Stimulated activated CD8-positive, alpha-beta memory T cell treated with anti-CD3 and anti-CD28 coated beads, Interleukin-4, amount 100 ng/mL, for 1 hour (primary cell): Measurements from ENCODE around the gene MYO7B.

ENCODE experiments used
- DNase-seq, 2 donors: peaks; one replicate each; pipeline ENCODE4 v3.0.0-alpha.2; 2020; ENCODE audit warnings: low read depth in 2 of 2, low spot score in 1 of 2

Gene MYO7B

GRCh38 chr2:127607399-127607908, 72.0 kb downstream of the MYO7B start:
- DNase-seq, result no peak

- no peak for DNase-seq
Observed at GRCh38 chr2:127608061-127609030, 72.9 kb downstream of the MYO7B start.

GRCh38 chr2:127609031-127609751, 73.7 kb downstream of the MYO7B start:
- DNase-seq, result no peak

- no peak for DNase-seq
Observed at GRCh38 chr2:127609818-127610217, 74.3 kb downstream of the MYO7B start.

GRCh38 chr2:127610561-127610960, 75.1 kb downstream of the MYO7B start:
- no peak for DNase-seq

GRCh38 chr2:127611076-127611925, 75.8 kb downstream of the MYO7B start:
- no peak for DNase-seq

- DNase-seq, result no peak
Observed at GRCh38 chr2:127612111-127612822, 76.8 kb downstream of the MYO7B start.

GRCh38 chr2:127614246-127614645, 78.8 kb downstream of the MYO7B start:
- no peak for DNase-seq

GRCh38 chr2:127614731-127615130, 79.2 kb downstream of the MYO7B start:
- DNase-seq, result no peak

GRCh38 chr2:127615511-127616166, 80.2 kb downstream of the MYO7B start:
- no peak for DNase-seq

GRCh38 chr2:127618551-127619202, 83.2 kb downstream of the MYO7B start:
- DNase-seq, result no peak

- no peak for DNase-seq
Observed at GRCh38 chr2:127619203-127619590, 83.7 kb downstream of the MYO7B start.

GRCh38 chr2:127619877-127620705, 84.6 kb downstream of the MYO7B start:
- DNase-seq, result no peak

- DNase-seq, result no peak
Observed at GRCh38 chr2:127620866-127621265, 85.4 kb downstream of the MYO7B start.

- no peak for DNase-seq
Observed at GRCh38 chr2:127621981-127622431, 86.5 kb downstream of the MYO7B start.

GRCh38 chr2:127622561-127623387, 87.3 kb downstream of the MYO7B start:
- DNase-seq, result no peak
